ENCODE results near the gene PSMB7.

The PSMB7 gene

GRCh38 chr9:124395826-124396225 is 19.4 kb downstream of the PSMB7 start:
- no peaks in the 10 kb centered on the region for H3K9me3 ChIP-seq (ENCODE audit: insufficient read depth, low read length)
- H3K9ac ChIP-seq (ENCODE audit: insufficient read length, low read depth), result no peak overlapping the region
- no peak overlapping the region for H3K4me3 ChIP-seq (ENCODE audit: insufficient read length, low read depth)
- H3K4me1 ChIP-seq (ENCODE audit: insufficient read depth, insufficient read length), result peaks cover 21% of the 10 kb centered on the region
- no peaks in the 10 kb centered on the region for H3K27me3 ChIP-seq (ENCODE audit: insufficient read depth, insufficient read length)
- peaks cover 66% of the 10 kb centered on the region for H3K36me3 ChIP-seq (ENCODE audit: insufficient read depth, insufficient read length, low read length)
- TF ChIP-seq SUZ12 (IDR thresholded peaks at IDR 0.05; ENCODE audit: extremely low read depth, insufficient read depth, insufficient read length) (no peak), ZNF274 (IDR thresholded peaks at IDR 0.05; ENCODE audit: low read depth, low read length) (no peak), YY1 (IDR thresholded peaks at IDR 0.05; ENCODE audit: insufficient read depth, insufficient read length) (no peak)
- DNase-seq (ENCODE audit: low read depth, low spot score), result no peak

GRCh38 chr9:124394596-124394995 is 20.6 kb downstream of the PSMB7 start:
- DNase-seq (ENCODE audit: low read depth, low spot score), result no peak
- Histone ChIP-seq H3K27me3 (ENCODE audit: insufficient read depth, insufficient read length) (no peaks in the 10 kb centered on the region), H3K4me1 (ENCODE audit: insufficient read depth, insufficient read length) (peaks cover 12% of the 10 kb centered on the region), H3K9me3 (ENCODE audit: insufficient read depth, low read length) (no peaks in the 10 kb centered on the region), H3K9ac (ENCODE audit: insufficient read length, low read depth) (no peak overlapping the region), H3K36me3 (ENCODE audit: insufficient read depth, insufficient read length, low read length) (peaks cover 55% of the 10 kb centered on the region), H3K4me3 (ENCODE audit: insufficient read length, low read depth) (no peak overlapping the region)
- TF ChIP-seq YY1 (IDR thresholded peaks at IDR 0.05; ENCODE audit: insufficient read depth, insufficient read length), result no peak
- no peak for TF ChIP-seq SUZ12 (IDR thresholded peaks at IDR 0.05; ENCODE audit: extremely low read depth, insufficient read depth, insufficient read length)
- TF ChIP-seq ZNF274 (IDR thresholded peaks at IDR 0.05; ENCODE audit: low read depth, low read length), result no peak

GRCh38 chr9:124394167-124394566 is 21.1 kb downstream of the PSMB7 start:
- Histone ChIP-seq H3K4me1 (ENCODE audit: insufficient read depth, insufficient read length) (peaks cover 8% of the 10 kb centered on the region), H3K4me3 (ENCODE audit: insufficient read length, low read depth) (no peak overlapping the region), H3K9ac (ENCODE audit: insufficient read length, low read depth) (no peak overlapping the region), H3K9me3 (ENCODE audit: insufficient read depth, low read length) (no peaks in the 10 kb centered on the region), H3K36me3 (ENCODE audit: insufficient read depth, insufficient read length, low read length) (peaks cover 54% of the 10 kb centered on the region), H3K27me3 (ENCODE audit: insufficient read depth, insufficient read length) (no peaks in the 10 kb centered on the region)
- DNase-seq (ENCODE audit: low read depth, low spot score), result no peak
- no peak for TF ChIP-seq SUZ12 (IDR thresholded peaks at IDR 0.05; ENCODE audit: extremely low read depth, insufficient read depth, insufficient read length)
- TF ChIP-seq ZNF274 (IDR thresholded peaks at IDR 0.05; ENCODE audit: low read depth, low read length), result no peak
- TF ChIP-seq YY1 (IDR thresholded peaks at IDR 0.05; ENCODE audit: insufficient read depth, insufficient read length), result no peak

GRCh38 chr9:124392871-124393460 is 22.3 kb downstream of the PSMB7 start:
- Histone ChIP-seq H3K9me3 (ENCODE audit: insufficient read depth, low read length) (no peaks in the 10 kb centered on the region), H3K27me3 (ENCODE audit: insufficient read depth, insufficient read length) (no peaks in the 10 kb centered on the region), H3K4me1 (ENCODE audit: insufficient read depth, insufficient read length) (peaks cover 6% of the 10 kb centered on the region), H3K9ac (ENCODE audit: insufficient read length, low read depth) (no peak overlapping the region), H3K36me3 (ENCODE audit: insufficient read depth, insufficient read length, low read length) (peaks cover 53% of the 10 kb centered on the region), H3K4me3 (ENCODE audit: insufficient read length, low read depth) (no peak overlapping the region)
- DNase-seq (ENCODE audit: low read depth, low spot score), result no peak
- no peak for TF ChIP-seq ZNF274 (IDR thresholded peaks at IDR 0.05; ENCODE audit: low read depth, low read length)

GRCh38 chr9:124392254-124392870 is 22.9 kb downstream of the PSMB7 start:
- Histone ChIP-seq H3K9ac (ENCODE audit: insufficient read length, low read depth) (no peak overlapping the region), H3K4me1 (ENCODE audit: insufficient read depth, insufficient read length) (peaks cover 6% of the 10 kb centered on the region), H3K36me3 (ENCODE audit: insufficient read depth, insufficient read length, low read length) (peaks cover 52% of the 10 kb centered on the region), H3K4me3 (ENCODE audit: insufficient read length, low read depth) (no peak overlapping the region), H3K9me3 (ENCODE audit: insufficient read depth, low read length) (no peaks in the 10 kb centered on the region), H3K27me3 (ENCODE audit: insufficient read depth, insufficient read length) (no peaks in the 10 kb centered on the region)
- DNase-seq (ENCODE audit: low read depth, low spot score), result no peak
- TF ChIP-seq SUZ12 (IDR thresholded peaks at IDR 0.05; ENCODE audit: extremely low read depth, insufficient read depth, insufficient read length) (no peak), YY1 (IDR thresholded peaks at IDR 0.05; ENCODE audit: insufficient read depth, insufficient read length) (no peak), ZNF274 (IDR thresholded peaks at IDR 0.05; ENCODE audit: low read depth, low read length) (no peak)

GRCh38 chr9:124390794-124391658 is 24.2 kb downstream of the PSMB7 start:
- H3K9me3 ChIP-seq (ENCODE audit: insufficient read depth, low read length), result no peaks in the 10 kb centered on the region
- no peaks in the 10 kb centered on the region for H3K27me3 ChIP-seq (ENCODE audit: insufficient read depth, insufficient read length)
- no peak for TF ChIP-seq YY1 (IDR thresholded peaks at IDR 0.05; ENCODE audit: insufficient read depth, insufficient read length)
- no peak for TF ChIP-seq ZNF274 (IDR thresholded peaks at IDR 0.05; ENCODE audit: low read depth, low read length)
- no peak for DNase-seq (ENCODE audit: low read depth, low spot score)
- peaks cover 48% of the 10 kb centered on the region for H3K36me3 ChIP-seq (ENCODE audit: insufficient read depth, insufficient read length, low read length)
- no peak overlapping the region for H3K9ac ChIP-seq (ENCODE audit: insufficient read length, low read depth)
- H3K4me1 ChIP-seq (ENCODE audit: insufficient read depth, insufficient read length), result peaks cover 6% of the 10 kb centered on the region
- H3K4me3 ChIP-seq (ENCODE audit: insufficient read length, low read depth), result no peak overlapping the region
